ENCODE results near the gene HIBADH. TPM values are rescaled to one million over a fixed set of nuclear protein-coding genes. Genes with fewer than 3 reads are reported as not detected.

The HIBADH gene
- total RNA-seq, 1 donor from 2014 or later, result 39.0 TPM

DNA sequence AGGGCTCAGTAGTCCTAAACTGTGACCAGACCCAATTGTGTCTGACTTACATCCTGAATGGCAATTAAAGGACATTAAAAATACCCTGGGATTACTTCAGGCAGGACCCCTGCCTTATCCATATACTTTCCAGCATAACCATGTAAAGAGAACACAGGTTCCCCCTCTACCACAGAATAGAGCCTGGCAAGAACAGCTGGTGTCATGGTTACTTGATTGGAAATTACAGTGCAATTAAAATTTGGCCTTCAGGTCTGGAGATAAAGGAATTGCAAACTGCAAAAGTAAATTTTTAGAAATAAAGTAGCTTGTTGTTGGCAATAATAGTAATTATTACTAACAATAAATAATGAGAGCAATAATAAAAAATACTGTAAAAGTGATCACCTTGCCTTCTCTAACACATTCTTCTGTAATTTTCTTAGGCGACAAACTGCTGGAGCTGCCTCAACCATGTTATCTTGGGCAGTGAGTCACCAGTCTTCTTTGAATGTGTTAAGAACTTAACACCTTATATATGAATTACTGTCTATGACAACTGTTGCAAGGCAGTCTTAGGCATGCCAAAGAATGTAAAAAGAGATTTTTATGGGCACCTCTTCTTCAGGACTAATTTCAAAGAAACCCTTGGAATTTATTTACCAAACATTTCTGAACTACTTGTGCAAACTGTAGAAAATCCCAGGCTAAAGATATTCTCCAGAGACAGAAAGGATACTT is 53.7 kb downstream of the HIBADH start:
- Histone ChIP-seq H3K27me3 (ENCODE audit: control insufficient read depth, insufficient read depth, low read length) (no peaks in the 10 kb centered on the region), H3K36me3 (ENCODE audit: control insufficient read depth, insufficient read depth, low read length) (no peaks in the 10 kb centered on the region), H3K4me3 (ENCODE audit: low read depth, low read length) (no peak overlapping the region)
- DNase-seq (ENCODE audit: low read depth), result peak; percentile 52
- no peak for TF ChIP-seq CTCF (IDR thresholded peaks at IDR 0.05; ENCODE audit: insufficient read depth, low read length, severe bottlenecking)
- no peak for FAIRE-seq

GRCh38 chr7:27607210-27607606 is 55.5 kb downstream of the HIBADH start:
- H3K4me3 ChIP-seq (ENCODE audit: low read depth, low read length), result no peak overlapping the region
- H3K27me3 ChIP-seq (ENCODE audit: control insufficient read depth, insufficient read depth, low read length), result no peaks in the 10 kb centered on the region
- FAIRE-seq, result no peak
- no peaks in the 10 kb centered on the region for H3K36me3 ChIP-seq (ENCODE audit: control insufficient read depth, insufficient read depth, low read length)
- no peak for DNase-seq (ENCODE audit: low read depth)
- no peak for TF ChIP-seq CTCF (IDR thresholded peaks at IDR 0.05; ENCODE audit: insufficient read depth, low read length, severe bottlenecking)

DNA sequence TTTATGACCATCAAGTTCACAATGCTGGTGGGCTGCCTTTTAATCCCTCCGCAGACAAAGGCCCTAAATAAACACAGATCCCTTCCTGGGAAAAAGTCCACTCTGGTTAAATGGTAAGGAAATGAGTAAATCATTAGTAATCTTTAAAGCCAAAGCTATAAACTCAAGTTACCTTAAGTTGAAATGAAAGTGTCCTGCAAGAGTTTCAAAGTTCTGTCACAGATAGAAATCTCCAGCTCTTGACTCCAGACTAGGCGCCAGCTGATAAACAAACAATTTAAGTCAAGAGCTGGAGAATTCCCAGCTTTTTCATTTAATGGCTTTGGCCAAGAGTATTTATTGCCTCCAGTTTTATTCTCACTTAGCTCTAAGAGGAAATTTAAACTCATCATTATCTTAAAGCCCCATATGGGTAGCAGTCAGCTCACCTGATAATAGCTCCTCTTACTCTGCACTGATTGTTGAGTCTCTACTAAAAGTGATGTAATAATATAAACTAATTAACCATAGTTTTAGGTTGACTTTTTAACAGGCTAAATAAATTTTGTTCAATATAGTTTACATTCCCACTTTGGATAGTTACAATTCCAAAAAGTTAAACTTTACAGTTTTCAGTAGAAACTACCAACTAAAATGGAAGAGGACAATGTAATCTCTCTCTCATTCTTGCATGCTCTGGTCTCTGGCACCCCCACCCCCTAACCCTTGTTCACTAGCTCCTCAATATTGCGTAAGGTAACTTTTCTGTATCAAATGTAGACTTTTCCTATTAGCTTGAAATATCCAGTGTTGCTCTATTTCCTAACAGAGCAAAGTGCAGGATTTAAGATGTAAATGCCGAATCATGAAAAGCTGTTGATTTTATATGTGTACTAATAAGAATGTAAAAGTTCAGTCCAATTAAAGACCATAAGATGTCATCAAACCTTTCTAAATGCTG is 56.1 kb downstream of the HIBADH start:
- H3K4me3 ChIP-seq (ENCODE audit: low read depth, low read length), result no peak overlapping the region
- no peaks in the 10 kb centered on the region for H3K36me3 ChIP-seq (ENCODE audit: control insufficient read depth, insufficient read depth, low read length)
- H3K27me3 ChIP-seq (ENCODE audit: control insufficient read depth, insufficient read depth, low read length), result no peaks in the 10 kb centered on the region
- no peak for TF ChIP-seq CTCF (IDR thresholded peaks at IDR 0.05; ENCODE audit: insufficient read depth, low read length, severe bottlenecking)
- FAIRE-seq, result no peak
- DNase-seq (ENCODE audit: low read depth), result peak; percentile 58

DNA sequence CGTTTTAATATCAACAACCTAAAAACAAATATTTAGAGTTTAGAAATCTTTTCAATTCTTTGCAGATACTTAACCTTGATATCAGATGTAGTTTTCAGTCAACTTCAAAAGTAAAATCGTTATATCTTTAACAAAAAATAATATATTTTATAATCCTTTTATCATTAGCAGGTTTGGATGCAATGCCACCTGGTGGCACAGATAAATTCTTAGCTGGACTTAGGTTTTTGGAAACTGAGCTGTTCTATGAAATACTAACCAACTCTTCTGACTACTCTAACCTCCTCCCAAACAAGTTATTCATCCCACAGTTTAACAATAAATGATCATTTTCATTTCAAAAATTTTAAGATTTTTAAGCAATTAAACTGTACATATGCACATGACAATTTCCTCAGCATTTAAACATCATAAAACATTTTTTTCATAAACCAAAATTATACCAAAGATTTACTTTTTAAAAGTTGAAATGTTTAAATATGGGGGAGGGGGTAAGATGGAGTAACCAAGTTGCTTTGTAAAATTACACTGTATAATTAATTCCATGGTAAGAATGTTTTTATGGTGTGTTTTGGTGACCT is 56.9 kb downstream of the HIBADH start:
- Histone ChIP-seq H3K36me3 (ENCODE audit: control insufficient read depth, insufficient read depth, low read length) (no peaks in the 10 kb centered on the region), H3K27me3 (ENCODE audit: control insufficient read depth, insufficient read depth, low read length) (no peaks in the 10 kb centered on the region), H3K4me3 (ENCODE audit: low read depth, low read length) (no peak overlapping the region)
- DNase-seq (ENCODE audit: low read depth) (peak; percentile 40), FAIRE-seq (no peak)
- peak; percentile 42 for TF ChIP-seq CTCF (IDR thresholded peaks at IDR 0.05; ENCODE audit: insufficient read depth, low read length, severe bottlenecking)

- DNase-seq (ENCODE audit: low read depth), result no peak
- no peak overlapping the region for H3K4me3 ChIP-seq (ENCODE audit: low read depth, low read length)
- no peak for TF ChIP-seq CTCF (IDR thresholded peaks at IDR 0.05; ENCODE audit: insufficient read depth, low read length, severe bottlenecking)
- no peaks in the 10 kb centered on the region for H3K27me3 ChIP-seq (ENCODE audit: control insufficient read depth, insufficient read depth, low read length)
- no peaks in the 10 kb centered on the region for H3K36me3 ChIP-seq (ENCODE audit: control insufficient read depth, insufficient read depth, low read length)
- no peak for FAIRE-seq
Observed at GRCh38 chr7:27605283-27605682, 57.4 kb downstream of the HIBADH start.
